SK-N-SH (cell line): ENCODE data around the gene WRAP73. TPM values are rescaled to one million over a fixed set of nuclear protein-coding genes. Genes with fewer than 3 reads are reported as not detected.

Experiments used
- CTCF ChIA-PET: fragments of 300-600, 350-600 bp; formaldehyde crosslinking; extraction: SDS; loops from one replicate; lab custom pipeline; 2021; lab: Yijun Ruan, JAX
- POLR2A ChIA-PET: fragments of 350-600 bp; sonication (Branson Sonifier 250); formaldehyde crosslinking; extraction: SDS; loops from one replicate; lab custom pipeline; 2020; ENCODE audit warnings: antibody characterized with exemption, inconsistent platforms; lab: Yijun Ruan, JAX
- DNase-seq: peaks from one replicate; pipeline ENCODE4 v3.0.0; 2012
- H2AFZ ChIP-seq: fragments of 200-600 bp; sonication (generic); 2 replicates; pipeline ENCODE4 v1.8.1; 2016; ENCODE audit warnings: antibody characterized with exemption, mild to moderate bottlenecking, low read depth
- H3F3A ChIP-seq: fragments of 200-600 bp; sonication (generic); replicated peaks from 2 replicates; pipeline ENCODE3; 2016; ENCODE audit warnings: antibody characterized with exemption, mild to moderate bottlenecking; ENCODE audit not compliant: insufficient read depth
- H3K27ac ChIP-seq, 2 experiments: fragments of 200-500 bp in 1 of 2; fragments of 200-600 bp in 1 of 2; sonication (Bioruptor generic) in 1 of 2; sonication (generic), shearing (Covaris generic) in 1 of 2; 2 replicates each; pipeline versions ENCODE4 v1.5.1 to v1.6.1; 2014 to 2016; ENCODE audit warnings: low read depth in 2 of 2, inconsistent platforms in 1 of 2, low read length in 1 of 2, mild to moderate bottlenecking in 1 of 2, mixed read lengths in 1 of 2
- H3K27me3 ChIP-seq: fragments of 200-600 bp; sonication (generic), shearing (Covaris generic); 2 replicates; pipeline ENCODE4 v1.6.1; 2016; ENCODE audit warnings: mixed run types; ENCODE audit not compliant: insufficient read depth
- H3K36me3 ChIP-seq, 2 experiments: fragments of 200-500 bp in 1 of 2; fragments of 200-600 bp in 1 of 2; sonication (Bioruptor generic) in 1 of 2; sonication (generic) in 1 of 2; replicated peaks in 1 of 2; 2 replicates each; pipeline versions ENCODE3 to v1.5.1; 2014 to 2016; ENCODE audit warnings: low read length in 1 of 2, mild to moderate bottlenecking in 1 of 2; ENCODE audit not compliant: insufficient read depth in 2 of 2, control insufficient read depth in 1 of 2
- H3K4me1 ChIP-seq, 2 experiments: fragments of 200-500 bp in 1 of 2; fragments of 200-600 bp in 1 of 2; sonication (Bioruptor generic) in 1 of 2; sonication (generic), shearing (Covaris generic) in 1 of 2; 2 replicates each; pipeline versions ENCODE4 v1.5.1 to v1.6.1; 2014 to 2016; ENCODE audit warnings: low read depth in 1 of 2, low read length in 1 of 2, mixed run types in 1 of 2; ENCODE audit not compliant: insufficient read depth in 2 of 2, control insufficient read depth in 1 of 2
- H3K4me2 ChIP-seq: fragments of 200-600 bp; sonication (generic), shearing (Covaris generic); 2 replicates; pipeline ENCODE4 v1.6.1; 2017; ENCODE audit warnings: mixed run types
- H3K4me3 ChIP-seq, 2 experiments: fragments of 200-500 bp in 1 of 2; fragments of 200-600 bp in 1 of 2; sonication (Bioruptor generic) in 1 of 2; sonication (generic), shearing (Covaris generic) in 1 of 2; 2 replicates each; pipeline versions ENCODE4 v1.5.1 to v1.8.1; 2014 to 2016; ENCODE audit warnings: low read depth in 2 of 2, inconsistent platforms in 1 of 2, low read length in 1 of 2, mild to moderate bottlenecking in 1 of 2, mixed read lengths in 1 of 2, moderate library complexity in 1 of 2
- H3K79me2 ChIP-seq: fragments of 200-600 bp; sonication (generic); 2 replicates; pipeline ENCODE4 v1.8.1; 2017; ENCODE audit warnings: mild to moderate bottlenecking; ENCODE audit not compliant: insufficient read depth
- H3K9ac ChIP-seq: fragments of 200-600 bp; sonication (generic); 2 replicates; pipeline ENCODE4 v1.6.1; 2017; ENCODE audit warnings: mixed run types
- H3K9me2 ChIP-seq: fragments of 200-600 bp; sonication (generic); 2 replicates; pipeline ENCODE4 v1.6.1; 2017; ENCODE audit warnings: mixed run types
- H3K9me3 ChIP-seq: fragments of 200-600 bp; sonication (generic); 2 replicates; pipeline ENCODE4 v1.6.1; 2017; ENCODE audit warnings: mixed run types, mild to moderate bottlenecking, moderate library complexity
- H4K20me1 ChIP-seq: fragments of 200-600 bp; sonication (generic); 2 replicates; pipeline ENCODE4 v1.6.1; 2017; ENCODE audit warnings: mild to moderate bottlenecking, mixed run types; ENCODE audit not compliant: insufficient read depth
- CHD2 ChIP-seq: fragments of 150-350 bp; IDR thresholded peaks from 2 replicates; pipeline ENCODE4 v1.6.1; 2018; ENCODE audit warnings: low read length; ENCODE audit not compliant: partially characterized antibody
- CTCF ChIP-seq: fragments of 200-600 bp; sonication (generic); IDR thresholded peaks from 2 replicates; pipeline ENCODE4 v1.6.1; 2017; ENCODE audit warnings: antibody characterized with exemption, mild to moderate bottlenecking, moderate library complexity
- ELF1 ChIP-seq: IDR thresholded peaks from 2 replicates; pipeline ENCODE4 v1.4.0; 2012
- EP300 ChIP-seq, 2 experiments: IDR thresholded peaks; 2 replicates each; pipeline versions ENCODE4 v1.4.0 to v1.6.1; 2012; ENCODE audit warnings: borderline replicate concordance in 1 of 2, low read depth in 1 of 2, low read length in 1 of 2
- FOSL2 ChIP-seq: IDR thresholded peaks from 2 replicates; pipeline ENCODE4 v1.4.0; 2012; ENCODE audit warnings: low read depth, mild to moderate bottlenecking, moderate library complexity, borderline replicate concordance
- FOXJ3 ChIP-seq: sonication (generic); formaldehyde crosslinking; IDR thresholded peaks from 2 replicates; pipeline ENCODE4 v1.5.1; 2020; ENCODE audit warnings: mild to moderate bottlenecking, missing genetic modification reagents
- GABPA ChIP-seq: IDR thresholded peaks from 2 replicates; pipeline ENCODE4 v1.4.0; 2012; ENCODE audit warnings: low read depth, mild to moderate bottlenecking
- IRF3 ChIP-seq: fragments of 150-350 bp; IDR thresholded peaks from 2 replicates; pipeline ENCODE4 v1.6.1; 2016; ENCODE audit warnings: mild to moderate bottlenecking, low read depth, low read length
- MAX ChIP-seq: IDR thresholded peaks from 2 replicates; pipeline ENCODE4 v1.4.0; 2012; ENCODE audit warnings: low read depth
- POLR2AphosphoS5 ChIP-seq: IDR thresholded peaks from 2 replicates; pipeline ENCODE4 v1.6.1; 2012; ENCODE audit warnings: low read depth, low read length
- RAD21 ChIP-seq: IDR thresholded peaks from 2 replicates; pipeline ENCODE4 v1.6.1; 2012; ENCODE audit warnings: mild to moderate bottlenecking, low read length
- REST ChIP-seq: IDR thresholded peaks from 2 replicates; pipeline ENCODE4 v1.6.1; 2012; ENCODE audit warnings: mild to moderate bottlenecking, low read depth, low read length, moderate library complexity
- SIN3A ChIP-seq: IDR thresholded peaks from 2 replicates; pipeline ENCODE4 v1.6.1; 2012; ENCODE audit warnings: low read depth, mild to moderate bottlenecking, low read length, moderate library complexity, borderline replicate concordance
- SMC3 ChIP-seq: IDR thresholded peaks from 2 replicates; pipeline ENCODE4 v1.6.1; 2012; ENCODE audit warnings: low read depth, low read length, improper control_type of control experiment
- TAF1 ChIP-seq: IDR thresholded peaks from 2 replicates; pipeline ENCODE4 v1.6.1; 2012; ENCODE audit warnings: low read depth, mild to moderate bottlenecking, low read length, moderate library complexity, borderline replicate concordance
- YY1 ChIP-seq: IDR thresholded peaks from 2 replicates; pipeline ENCODE4 v1.4.0; 2012; ENCODE audit warnings: low read depth, mild to moderate bottlenecking
- ZBTB33 ChIP-seq: IDR thresholded peaks from 2 replicates; pipeline ENCODE4 v1.4.0; 2012; ENCODE audit warnings: low read depth, borderline replicate concordance
- WGBS: methylation state at CpG from one replicate; pipeline ENCODE4 v1.1.6; 2017; ENCODE audit warnings: low lambda C conversion rate; 5-methylcytosine and 5-hydroxymethylcytosine counted together
- polyA plus RNA-seq, 3 experiments: library from polyadenylated mRNA; depleted of rRNA; stranded (reverse); fragments of >200 nt; gene quantifications; 2 replicates each; pipeline ENCODE4 v1.2.3, GENCODE V29; 2012

The WRAP73 gene
- 61.9 and 67.8 TPM in 2 replicates for polyA plus RNA-seq (2012; rRNA removed)
- polyA plus RNA-seq (2012; cell fraction: cytosol; rRNA removed): 33.1 and 45.1 TPM in 2 replicates
- polyA plus RNA-seq (2012; cell fraction: nucleus; rRNA removed): 172 and 188 TPM in 2 replicates

GRCh38 chr1:3649342-3650247, at the start of gene WRAP73:
TSS of gene WRAP73 (minus strand) at chr1:3650103. CDS start at chr1:3649999, 104 bp downstream.
- ChIA-PET CTCF (interaction anchor here (0.6 to 2.1 kb wide), 6 partner anchors 20 to 197 kb away, joined by 3 to 12 read pairs (median 4); no protein-coding TSS in a partner anchor), POLR2A (interaction anchor here (1.2 kb wide), 1 partner anchor 21 kb away, joined by 4 read pairs; no protein-coding TSS in a partner anchor)
- H3K9me3 ChIP-seq: no peaks in the 10 kb centered on the region
- peak within 1 kb of the TSS; percentile 83 to 98 for H3K4me3 ChIP-seq
- DNase-seq: peak; percentile 95
- peaks cover 0 to 12% of the 10 kb centered on the region in 2 experiments; a peak in 2 of 4 replicates for H3K4me1 ChIP-seq
- peaks cover 19% of the 10 kb centered on the region for H3K79me2 ChIP-seq
- H3K9ac ChIP-seq: peak within 1 kb of the TSS; percentile 84
- no peaks in the 10 kb centered on the region for H4K20me1 ChIP-seq
- peak within 1 kb of the TSS; percentile 91 for H3K4me2 ChIP-seq
- H2AFZ ChIP-seq: peak within 1 kb of the TSS; percentile 79; the same call in 1 of the 2 replicates
- WGBS: 2% methylated on average over 15 of the region's 60 CpGs
- H3K27me3 ChIP-seq: no peaks in the 10 kb centered on the region; the same call in 1 of the 2 replicates
- H3F3A ChIP-seq: no peaks in the 10 kb centered on the region
- no peaks in the 10 kb centered on the region for H3K9me2 ChIP-seq
- TF ChIP-seq ELF1 (peak; percentile 91), REST (no peak), IRF3 (peak; percentile 15; the same call in 1 of the 2 replicates), ZBTB33 (peak; percentile 73; the same call in 1 of the 2 replicates), CHD2 (peak; percentile 94), FOSL2 (no peak), SMC3 (0 out of 2 replicates have a peak, but pooled peaks have one; percentile 3), POLR2AphosphoS5 (peak; percentile 76; the same call in 1 of the 2 replicates), SIN3A (peak; percentile 48; the same call in 1 of the 2 replicates), CTCF (peak; percentile 21; the same call in 1 of the 2 replicates), GABPA (peak; percentile 85), YY1 (peak; percentile 77; the same call in 1 of the 2 replicates), MAX (peak; percentile 66), RAD21 (0 out of 2 replicates have a peak, but pooled peaks have one; percentile 13), TAF1 (peak; percentile 51), FOXJ3 (no peak), EP300 (IDR thresholded peaks at IDR 0.05; ENCODE audit: borderline replicate concordance in 1 of 2, low read depth in 1 of 2, low read length in 1 of 2) (no peak)
- peak within 1 kb of the TSS in 1 of 2 experiments; percentile 75; a peak in 1 of 4 replicates for H3K27ac ChIP-seq
- peaks cover 11 to 35% of the 10 kb centered on the region in 2 experiments for H3K36me3 ChIP-seq
